Frontal cortex (tissue), 4 donors: ENCODE data around the gene DUSP2. TPM values are rescaled to one million over a fixed set of nuclear protein-coding genes. Genes with fewer than 3 reads are reported as not detected.
"Not testable (repeated sequence)": the region's sequence is repeated elsewhere in the genome, so short reads cannot be mapped to it uniquely, and the experiment has no call there.

ENCODE experiments used
- DNase-seq, 2 donors: peaks; one replicate each; pipeline ENCODE4 v3.0.0; 2012; ENCODE audit warnings: low spot score in 2 of 2
- FAIRE-seq: peaks from 2 replicates; lab custom pipeline; 2012; peaks lifted over from hg19 to GRCh38; lab: Jason Lieb, UNC
- total RNA-seq: library from RNA; depleted of rRNA; stranded (reverse); fragments of >200 nt; gene quantifications from one replicate; pipeline ENCODE4 v1.2.3, GENCODE V29; 2014
- donor health status: control.
- donor health status: control.
- donor health status: control.

DUSP2 gene
- total RNA-seq, 1 donor from 2014 or later = 4.5 TPM

GRCh38 chr2:96163768-96164429 lies 18.7 kb upstream of the DUSP2 start:
- no peak for FAIRE-seq
- no peak for DNase-seq

DNA sequence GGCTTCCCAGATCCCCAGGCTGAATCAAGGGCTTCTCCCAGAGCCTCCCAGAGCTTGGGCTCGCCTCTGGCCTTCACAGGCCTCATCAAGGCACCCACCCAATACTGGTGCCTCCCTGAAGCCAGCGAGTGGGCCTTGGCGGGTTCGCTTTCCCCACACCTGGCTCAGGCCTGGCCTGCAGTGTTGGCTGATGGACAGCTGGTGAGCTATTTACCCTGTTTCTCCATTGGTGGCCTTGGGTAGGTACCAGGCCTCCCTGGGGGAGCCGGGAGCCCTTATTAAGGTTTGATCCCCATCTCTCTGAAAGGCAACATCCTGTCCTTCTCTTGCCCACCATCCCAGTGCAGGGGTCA lies 18.2 kb upstream of the DUSP2 start:
- no peak for FAIRE-seq
- no peak for DNase-seq

DNA sequence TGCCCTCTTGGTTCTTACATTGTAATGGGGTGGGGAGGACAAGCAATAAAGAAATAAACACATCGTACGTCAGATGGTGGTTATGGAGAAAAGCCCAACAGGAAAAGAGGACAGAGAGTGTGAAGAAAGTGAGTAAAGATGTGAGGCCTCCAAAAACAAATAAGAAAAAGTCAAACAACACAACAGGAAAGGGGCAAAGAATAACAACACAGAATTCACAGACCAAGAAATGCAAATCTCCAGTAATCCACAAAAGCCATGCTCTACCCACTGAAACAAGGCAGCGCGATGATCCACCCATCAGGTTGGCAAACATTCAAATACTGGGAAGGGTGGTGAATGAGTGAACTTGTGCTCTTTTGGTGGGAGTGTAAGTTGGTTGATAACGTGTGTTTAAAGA lies 16.7 kb upstream of the DUSP2 start:
- no peak for FAIRE-seq
- DNase-seq = peak in 1 of 2 donors; percentile 19

GRCh38 chr2:96160366-96160765 lies 15.1 kb upstream of the DUSP2 start:
- DNase-seq, FAIRE-seq: not testable (repeated sequence)

DNA sequence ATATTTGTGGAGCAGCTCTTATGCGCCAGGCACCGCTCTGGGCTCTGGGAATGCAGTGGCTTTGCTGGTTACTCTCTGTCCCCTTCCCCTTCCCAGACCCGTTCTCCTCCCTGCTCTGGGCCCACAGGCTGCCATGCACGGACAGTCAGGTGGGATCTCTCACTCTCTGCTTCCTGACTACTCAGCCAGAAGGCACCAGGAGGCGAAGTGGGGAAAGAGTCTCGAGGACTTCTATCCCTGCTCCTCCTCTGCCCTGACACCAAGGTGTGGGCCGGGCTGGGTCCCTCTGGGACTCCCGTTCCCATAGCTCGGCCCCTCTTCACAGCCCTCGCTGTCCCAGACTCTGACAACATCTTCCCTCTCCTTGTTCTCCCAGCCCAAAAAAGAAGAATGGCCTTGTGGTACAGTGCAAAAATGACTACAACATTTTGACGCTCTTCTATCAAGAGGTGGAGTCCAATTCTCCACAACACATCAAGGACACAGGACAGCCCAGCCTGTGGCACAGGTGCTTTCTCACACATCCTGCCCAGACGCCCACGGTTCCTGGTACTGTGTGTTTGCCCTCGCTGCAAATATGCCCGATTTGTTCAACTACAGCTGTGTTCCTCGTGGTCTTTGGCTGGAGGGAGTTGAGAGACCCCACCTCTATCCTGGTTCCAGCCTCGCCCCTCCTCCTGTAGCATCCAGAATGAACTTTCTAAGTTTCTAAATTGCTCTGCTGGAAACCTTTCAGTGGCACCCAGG lies 14.0 kb upstream of the DUSP2 start:
- peak in 1 of 2 donors; percentile 5 for DNase-seq
- FAIRE-seq = no peak

DNA sequence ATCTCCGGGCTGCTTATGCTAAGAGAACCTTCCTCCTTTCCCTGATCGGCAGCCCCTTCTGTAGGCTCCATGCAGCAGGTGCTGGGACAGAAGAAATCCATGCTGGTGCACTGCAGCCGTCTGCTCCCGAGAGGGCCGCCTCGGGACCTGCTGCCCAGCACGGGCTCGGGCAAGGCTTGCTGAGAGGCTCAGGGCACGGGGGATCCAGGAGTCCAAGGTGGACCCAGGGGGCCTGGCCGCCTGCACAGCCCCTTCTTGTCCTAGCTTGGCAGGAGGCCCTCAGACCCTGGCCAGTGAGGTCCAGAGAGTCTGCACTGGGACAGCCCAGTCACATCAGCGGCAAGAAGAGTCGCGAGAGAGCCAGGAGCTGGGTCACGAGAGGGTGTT lies 13.3 kb upstream of the DUSP2 start:
- no peak for FAIRE-seq
- DNase-seq = no peak

GRCh38 chr2:96157649-96158553 lies 12.7 kb upstream of the DUSP2 start:
- FAIRE-seq = no peak

DNA sequence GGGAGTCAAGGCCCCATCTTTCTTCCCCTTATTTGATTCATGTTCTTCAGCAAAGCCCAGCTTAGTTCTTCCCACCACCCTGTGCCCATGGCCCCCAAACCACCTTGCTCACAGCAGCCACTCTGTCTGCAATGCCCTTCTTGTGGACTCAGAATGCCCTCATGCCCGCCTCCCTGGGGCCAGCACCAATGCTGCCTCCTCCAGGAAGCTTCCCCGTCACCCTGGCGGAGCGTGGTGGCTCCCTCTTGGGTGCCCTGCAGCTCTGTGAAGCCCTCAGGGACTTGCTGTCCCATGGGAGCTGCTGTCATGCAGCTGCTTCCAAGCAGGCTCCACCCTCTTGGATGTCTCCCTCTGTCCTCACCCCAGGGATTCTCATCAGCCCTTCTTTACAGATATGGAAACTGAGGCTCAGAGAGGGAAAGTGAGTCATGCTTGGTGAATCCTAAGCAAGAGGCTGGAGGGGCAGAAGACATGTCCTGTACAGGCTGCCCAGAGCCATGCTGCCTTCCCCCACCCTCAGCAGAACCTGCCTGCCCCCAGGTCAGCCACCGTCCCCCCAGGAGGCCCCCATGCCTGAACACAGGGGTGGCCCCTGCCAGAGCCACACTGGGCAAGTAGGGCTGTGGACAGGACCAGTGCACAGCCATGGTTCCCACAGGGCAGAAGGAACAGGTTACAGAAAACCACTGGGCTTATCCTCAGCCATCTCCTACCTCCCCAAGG lies 11.8 kb upstream of the DUSP2 start:
- DNase-seq = peak in 1 of 2 donors; percentile 4

More at GRCh38 chr2:96157649-96158553, 12.7 kb upstream of the DUSP2 start:
- DNase-seq = peak in 1 of 2 donors; percentile 4

DNA sequence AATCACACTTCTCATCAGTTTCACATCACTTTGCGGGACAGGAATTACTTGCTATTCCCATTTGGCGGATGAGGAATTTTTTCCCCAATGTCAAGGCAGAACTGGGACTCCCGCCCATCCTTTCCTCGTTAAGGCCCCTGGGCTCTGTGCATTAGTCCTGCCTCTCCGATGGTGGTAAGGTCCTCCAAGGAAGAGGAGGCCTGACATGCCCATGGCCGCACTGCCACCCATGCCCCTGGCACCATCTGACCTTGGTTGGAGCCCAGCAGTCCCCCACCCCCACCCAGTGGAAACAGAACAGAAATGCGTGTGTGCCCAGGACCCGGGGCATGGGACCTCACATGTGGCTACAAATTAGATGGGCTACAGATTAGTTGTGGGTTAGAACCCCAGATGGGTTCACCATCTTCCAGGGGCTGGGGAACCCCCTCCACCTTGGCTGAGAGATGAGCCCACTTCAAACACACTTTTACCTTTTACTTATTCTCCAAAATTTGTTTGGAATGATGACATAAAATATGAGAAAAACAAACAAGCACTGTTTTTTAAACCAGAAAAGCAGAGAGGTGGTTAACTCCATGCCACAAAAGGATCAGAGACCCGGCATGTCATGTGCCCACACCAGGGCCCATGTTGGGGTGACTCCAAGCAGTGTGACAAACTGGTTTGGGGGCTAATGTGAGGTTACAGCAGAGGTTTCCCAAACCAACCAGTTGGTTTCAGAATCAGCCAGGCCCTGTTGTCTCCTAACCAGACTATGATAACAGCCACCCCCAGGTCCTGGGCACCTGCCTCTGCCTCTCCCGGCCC lies 11.0 kb upstream of the DUSP2 start:
- DNase-seq = no peak
- FAIRE-seq = no peak

More for the DNA sequence above, 11.8 kb upstream of the DUSP2 start:
- FAIRE-seq = no peak

DNA sequence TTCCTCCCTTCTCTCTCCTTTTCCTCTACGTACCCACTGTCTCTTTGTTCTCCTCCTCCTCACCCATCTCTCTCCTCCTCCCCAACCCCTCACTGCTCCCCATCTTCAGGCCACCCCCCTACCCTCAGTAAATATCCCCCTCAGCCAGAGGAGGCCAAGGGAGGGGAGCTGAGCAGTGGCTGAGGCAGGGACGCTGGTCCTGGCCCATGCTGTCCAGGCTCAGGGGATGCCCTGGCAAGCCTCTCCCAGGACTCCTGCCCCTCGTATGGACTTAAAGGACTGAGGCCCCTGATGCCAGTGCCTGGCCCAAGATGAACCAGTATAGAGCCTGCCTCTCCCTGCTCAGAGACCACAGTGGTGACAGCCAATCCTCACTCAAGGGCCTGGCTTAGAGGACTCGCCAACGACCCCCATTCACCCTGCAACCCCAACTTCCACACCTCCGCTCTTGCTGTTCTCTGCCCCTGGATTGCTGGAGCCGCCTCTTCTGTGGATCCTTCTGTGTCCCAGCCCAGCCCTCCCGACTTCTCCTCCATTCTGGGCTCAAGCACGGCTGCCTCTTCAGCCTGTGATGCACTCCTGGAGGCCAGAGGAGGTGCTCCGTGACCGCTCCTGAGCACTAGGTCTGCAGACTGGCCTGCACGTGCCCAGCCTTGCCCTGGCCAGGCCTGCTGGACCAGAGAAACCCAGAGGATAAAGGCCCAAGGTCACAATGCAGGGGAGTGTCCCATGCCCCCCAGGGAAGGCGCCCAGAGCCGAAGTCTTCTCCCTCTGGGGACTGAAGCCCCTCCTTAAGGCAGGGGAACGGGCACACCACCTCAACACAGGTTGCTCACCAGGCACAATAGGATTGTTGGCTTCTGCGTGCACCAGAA lies 9.5 kb upstream of the DUSP2 start:
- DNase-seq (no peak), FAIRE-seq (no peak)

DNA sequence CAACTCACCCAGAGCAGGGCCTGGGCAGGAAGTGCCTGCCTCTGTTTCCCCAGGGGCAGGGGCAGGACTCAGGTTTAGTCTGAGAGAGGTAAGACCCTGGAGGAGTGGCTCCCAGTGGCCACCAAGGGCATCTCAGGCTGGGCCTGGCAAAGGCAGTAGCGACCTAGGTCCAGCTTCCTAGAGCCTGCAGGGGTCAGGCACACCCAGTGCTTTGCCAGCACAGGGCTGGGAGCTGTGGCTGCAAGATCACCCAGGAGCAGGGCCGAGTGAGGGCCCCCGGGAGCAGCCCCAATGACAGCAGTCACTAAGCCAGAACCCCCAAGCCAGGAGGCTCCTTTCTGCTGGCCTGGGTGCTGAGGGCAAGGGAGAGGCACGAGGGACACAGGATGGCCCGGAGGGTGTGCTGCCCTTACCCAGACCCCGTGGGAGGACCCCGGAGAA lies 8.8 kb upstream of the DUSP2 start:
- DNase-seq (no peak), FAIRE-seq (no peak)

DNA sequence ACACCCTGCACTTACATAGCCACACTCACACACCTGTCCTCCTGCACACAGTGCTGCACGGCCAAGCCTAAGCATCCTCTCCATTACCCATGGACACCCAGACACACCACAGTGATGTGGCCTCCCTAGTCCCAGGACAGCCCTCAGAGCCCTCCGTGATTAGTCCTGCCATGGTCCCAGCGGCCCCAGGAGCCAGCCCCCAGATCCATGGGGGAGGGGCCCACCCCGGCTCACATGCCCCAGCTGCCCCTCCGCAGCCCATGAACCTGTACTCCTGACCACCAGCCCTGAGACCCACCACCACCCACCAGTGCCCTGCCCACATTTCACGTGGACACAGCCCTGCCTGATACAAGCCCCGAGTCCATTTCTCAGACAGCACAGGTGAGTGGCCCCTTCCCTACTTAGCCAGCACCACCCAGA lies 8.1 kb upstream of the DUSP2 start:
- FAIRE-seq (no peak), DNase-seq (no peak)

- DNase-seq = no peak
These were observed 7.3 kb upstream of the DUSP2 start for GRCh38 chr2:96152304-96153161.

DNA sequence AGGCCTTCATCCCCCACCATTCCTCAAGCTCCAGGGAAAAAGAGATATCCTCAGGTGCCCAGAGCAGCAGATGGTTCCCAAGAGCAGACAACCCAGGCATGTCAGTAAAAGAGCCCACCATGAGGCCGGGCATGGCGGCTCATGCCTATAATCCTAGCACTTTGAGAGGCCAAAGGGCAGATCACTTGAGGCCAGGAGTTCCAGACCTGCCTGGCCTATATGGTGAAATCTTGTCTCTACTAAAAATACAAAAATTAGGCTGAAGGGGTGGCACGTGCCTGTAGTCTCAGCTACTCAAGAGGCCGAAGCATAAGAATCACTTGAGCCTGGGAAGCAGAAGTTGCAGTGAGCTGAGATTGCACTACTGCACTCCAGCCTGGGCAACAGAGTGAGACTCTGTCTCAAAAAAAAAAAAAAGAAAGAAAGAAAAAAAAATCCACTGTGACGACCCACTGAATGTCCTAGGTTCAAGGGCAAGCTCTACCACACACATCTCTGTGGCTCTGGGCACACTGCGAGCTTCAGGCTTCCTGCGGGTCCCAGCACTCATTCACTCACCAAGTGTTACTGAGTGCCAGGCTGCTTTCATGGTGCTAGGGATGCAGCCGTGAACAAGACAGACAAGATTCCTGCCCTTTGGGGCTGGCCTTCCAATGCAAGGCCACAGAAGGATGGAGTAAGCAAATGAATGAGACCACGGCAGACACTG lies 6.5 kb upstream of the DUSP2 start:
- FAIRE-seq = no peak
- no peak for DNase-seq

More at GRCh38 chr2:96152304-96153161, 7.3 kb upstream of the DUSP2 start:
- no peak for FAIRE-seq

DNA sequence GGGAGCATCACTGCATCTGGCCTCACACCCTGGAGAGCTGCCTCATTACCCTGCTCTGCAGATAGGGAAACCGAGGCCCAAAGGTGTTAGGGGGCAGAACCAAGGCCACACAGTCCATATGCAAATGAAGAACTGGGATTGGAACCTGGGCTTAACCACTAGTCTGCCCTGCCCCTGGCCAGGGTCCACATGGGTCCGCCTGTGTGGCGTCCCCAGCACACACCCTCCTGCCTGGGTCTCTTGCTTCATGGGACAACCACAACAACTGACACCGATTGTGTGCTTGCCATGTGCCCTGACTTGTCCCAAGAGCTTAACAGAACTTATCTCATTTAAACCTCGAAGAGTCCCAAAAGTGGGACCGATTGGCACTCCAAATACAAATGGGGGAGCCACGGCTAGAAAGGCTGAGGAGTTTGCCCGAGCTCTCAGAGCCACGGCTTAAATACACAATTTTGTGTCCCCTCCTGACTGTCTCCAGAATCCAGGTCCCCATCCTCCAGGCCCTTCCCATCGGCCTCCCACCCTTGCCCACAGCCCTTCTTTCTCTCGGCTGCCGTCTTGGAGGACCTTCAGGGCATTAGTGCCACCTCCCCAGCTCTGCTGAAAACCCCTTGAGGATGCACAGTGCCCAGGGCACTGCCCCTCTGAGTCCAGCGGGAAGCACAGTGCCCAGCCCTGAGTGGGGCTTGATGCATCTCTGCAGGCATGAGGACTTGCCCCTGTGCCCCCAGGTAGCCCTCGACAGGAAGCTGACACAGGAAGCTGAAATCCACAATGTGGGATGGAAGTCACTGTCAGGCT lies 5.8 kb upstream of the DUSP2 start:
- DNase-seq (no peak), FAIRE-seq (no peak)
